NCI-H128 (cell line): ENCODE data around the gene POTEH.
"Not testable (repeated sequence)": the region's sequence is repeated elsewhere in the genome, so short reads cannot be mapped to it uniquely, and the experiment has no call there.

Source experiments
- DNase-seq: peaks from one replicate; lab custom pipeline; 2025; ENCODE audit not compliant: unreplicated experiment; lab: John Stamatoyannopoulos, UW

Gene POTEH

DNA sequence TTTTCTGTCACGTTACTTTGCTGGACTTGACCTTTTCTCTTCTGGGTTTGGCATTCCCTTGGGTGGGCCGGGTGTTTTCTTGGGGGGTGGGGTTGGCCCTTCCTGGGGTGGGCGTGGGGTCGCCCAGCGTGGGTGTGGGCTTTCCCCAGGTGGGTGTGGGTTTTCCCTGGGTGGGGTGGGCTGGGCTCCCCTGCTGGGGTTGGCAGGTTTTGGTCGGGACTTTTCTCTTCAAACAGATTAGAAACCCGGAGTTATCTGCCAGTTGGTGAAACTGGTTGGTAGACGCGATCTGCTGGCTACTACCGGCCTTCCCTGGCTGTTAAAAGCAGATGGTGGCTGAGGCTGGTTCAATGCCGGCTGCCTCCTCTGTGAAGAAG is at the start of gene POTEH:
Gene POTEH, plus strand, starts transcription at position 278 of the 377 bp plus-strand sequence. Its CDS starts 52 bp downstream, at position 330.
- DNase-seq = not testable (repeated sequence)

DNA sequence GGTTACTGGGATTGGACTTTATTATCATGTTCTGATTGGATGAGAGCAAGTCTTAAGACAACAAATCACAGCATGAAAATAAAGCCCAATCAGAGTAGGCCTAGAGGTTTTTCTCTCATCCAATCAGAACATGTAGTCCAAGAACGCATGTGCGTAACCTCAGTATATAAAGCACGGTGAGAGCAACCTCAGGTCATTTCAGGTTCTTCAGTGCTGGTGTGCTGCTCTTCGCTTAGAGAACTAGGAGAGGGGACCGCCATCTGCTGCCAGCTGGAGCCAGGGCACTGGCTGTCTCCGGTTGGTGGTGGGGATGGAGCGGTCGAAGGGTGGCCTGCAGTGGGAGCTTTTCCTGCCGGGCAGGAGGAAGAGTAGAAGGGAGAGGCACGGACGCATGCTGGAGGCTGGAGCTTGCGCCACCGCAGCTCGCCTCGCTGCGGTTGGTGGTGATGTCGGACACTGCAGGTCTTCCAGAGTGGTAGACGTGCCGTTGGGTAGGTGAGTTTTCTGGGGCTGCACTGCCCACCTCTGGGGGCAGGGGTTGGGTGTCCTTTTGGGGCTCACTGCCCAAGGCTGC is 47.5 kb upstream of the POTEH start:
- DNase-seq = not testable (repeated sequence)

DNA sequence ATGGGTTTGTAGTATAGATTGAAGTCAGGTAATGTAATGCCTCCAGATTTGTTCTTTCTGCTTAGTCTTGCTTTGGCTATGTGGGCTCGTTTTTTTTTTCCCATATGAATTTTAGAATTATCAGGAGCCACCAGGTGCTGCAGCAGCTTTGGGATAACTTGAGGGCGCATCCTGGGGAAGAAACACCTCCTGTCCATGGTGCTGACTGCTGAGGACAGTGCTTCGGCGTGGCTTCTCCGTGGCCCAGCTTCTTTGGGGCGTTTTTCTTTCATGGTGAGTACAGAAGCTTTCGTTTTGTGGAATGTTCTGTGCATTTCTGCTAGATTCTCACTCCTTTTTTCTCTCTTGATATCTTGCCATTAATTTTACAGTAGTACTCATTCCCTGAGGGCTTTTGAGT is 37.9 kb upstream of the POTEH start:
- not testable (repeated sequence) for DNase-seq

DNA sequence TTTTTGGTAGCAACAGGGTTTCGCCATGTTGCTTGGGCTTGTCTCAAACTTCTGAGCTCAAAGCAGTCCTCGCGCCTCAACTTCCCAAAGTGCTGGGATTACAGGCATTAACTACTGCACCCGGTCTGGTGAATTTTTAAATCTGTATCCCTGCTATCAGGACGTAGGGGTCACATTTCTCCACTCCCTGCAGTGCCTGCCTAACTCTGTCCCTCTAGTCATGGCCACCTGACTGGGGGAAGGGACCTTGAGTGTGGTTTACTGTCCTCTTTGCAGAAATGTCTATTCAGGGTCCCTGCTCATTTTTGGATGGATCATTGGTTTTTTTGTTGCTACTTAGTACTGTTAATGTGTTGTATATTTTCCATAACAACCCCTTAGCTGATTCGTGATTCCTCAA is 37.1 kb upstream of the POTEH start:
- DNase-seq = not testable (repeated sequence)

DNA sequence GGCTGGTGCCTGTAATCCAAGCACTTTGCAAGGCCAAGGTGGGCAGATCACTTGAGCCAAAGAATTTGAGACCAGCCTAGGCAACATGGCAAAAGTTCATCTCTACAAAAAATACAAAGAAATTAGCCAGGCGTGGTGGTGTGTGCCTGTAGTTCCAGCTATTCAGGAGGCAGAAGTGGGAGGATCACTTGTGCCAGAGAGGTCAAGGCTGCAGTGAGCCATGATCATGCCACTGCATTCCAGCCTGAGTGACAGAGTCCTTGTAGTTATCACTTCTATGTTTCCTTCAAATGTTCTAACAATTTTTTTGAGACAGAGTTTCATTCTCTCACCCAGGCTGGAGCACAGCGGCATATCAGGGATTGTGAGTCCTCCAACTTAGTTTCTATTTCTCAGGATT is 36.6 kb upstream of the POTEH start:
- not testable (repeated sequence) for DNase-seq

DNA sequence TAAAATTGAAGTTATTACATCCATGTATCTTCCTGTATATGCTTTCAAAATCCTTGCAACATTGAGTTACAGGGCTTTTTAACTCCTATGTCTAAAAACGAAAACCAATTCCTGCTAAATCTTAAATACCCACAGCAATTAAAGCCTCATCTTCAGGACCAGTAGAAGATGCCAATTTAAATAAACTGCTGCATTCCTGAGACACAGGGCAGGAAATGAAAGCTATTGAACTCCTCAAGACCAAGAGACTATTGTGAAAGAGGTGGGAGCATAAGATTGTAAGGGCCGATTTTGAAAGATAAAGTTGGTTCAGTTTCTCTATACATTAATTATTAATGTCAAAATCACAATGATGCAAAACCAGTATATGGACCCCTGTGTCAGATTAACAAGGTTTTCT is 28.7 kb upstream of the POTEH start:
- DNase-seq = not testable (repeated sequence)

DNA sequence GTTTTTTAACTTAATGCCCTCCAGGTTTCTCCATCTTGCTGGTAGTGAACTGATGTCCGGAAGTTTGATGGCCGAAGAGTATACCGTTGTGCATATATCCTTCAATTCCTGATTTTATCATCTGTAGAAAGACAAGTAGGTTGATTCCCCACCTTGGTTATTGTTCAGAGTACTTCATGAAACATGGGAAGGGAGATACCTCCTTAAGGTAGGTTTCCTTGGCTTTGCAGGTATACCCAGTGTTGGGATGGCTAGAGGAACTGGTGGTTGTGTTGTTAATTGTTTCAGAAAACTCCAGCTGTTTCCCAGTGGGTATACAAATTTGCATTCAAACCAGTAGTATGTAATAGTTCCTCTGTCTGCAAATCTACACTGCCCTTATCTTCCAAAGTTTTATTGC is 25.1 kb upstream of the POTEH start:
- DNase-seq = not testable (repeated sequence)

DNA sequence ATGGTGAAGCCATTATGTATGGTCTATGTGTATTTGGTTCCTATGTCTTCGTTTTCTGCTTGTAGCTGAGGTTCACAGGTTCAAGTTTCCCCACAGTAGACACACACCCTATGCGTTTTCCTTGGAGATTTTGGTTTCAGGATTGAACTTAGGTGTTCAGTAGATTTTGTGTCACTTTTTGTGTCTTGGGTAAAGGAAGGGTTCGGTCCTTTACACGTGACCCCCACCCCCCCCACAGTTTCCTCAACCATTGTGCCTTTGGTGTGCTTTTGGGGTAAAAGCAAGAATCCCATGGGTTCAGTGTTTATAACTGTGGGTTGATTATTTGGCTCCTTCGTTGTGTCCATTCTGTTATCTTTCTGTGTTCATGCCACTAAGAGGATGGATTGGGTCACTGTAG is 24.3 kb upstream of the POTEH start:
- DNase-seq = not testable (repeated sequence)

DNA sequence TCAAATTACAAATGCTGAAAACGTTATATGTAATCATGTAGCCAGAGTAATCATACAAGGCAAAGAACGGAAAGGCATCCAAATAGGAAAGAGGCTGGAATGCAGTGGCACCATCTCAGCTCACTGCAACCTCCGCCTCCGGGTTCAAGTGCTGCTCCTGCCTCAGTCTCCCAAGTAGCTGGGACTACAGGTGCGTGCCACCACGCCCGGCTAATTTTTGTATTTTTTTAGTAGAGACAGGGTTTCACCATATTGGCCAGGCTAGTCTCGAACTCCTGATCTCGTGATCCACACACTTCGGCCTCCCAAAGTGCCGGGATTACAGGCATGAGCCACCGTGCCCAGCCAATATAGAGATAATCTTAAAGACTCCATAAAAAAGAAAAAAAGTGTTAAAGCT is 20.4 kb upstream of the POTEH start:
- DNase-seq = not testable (repeated sequence)

DNA sequence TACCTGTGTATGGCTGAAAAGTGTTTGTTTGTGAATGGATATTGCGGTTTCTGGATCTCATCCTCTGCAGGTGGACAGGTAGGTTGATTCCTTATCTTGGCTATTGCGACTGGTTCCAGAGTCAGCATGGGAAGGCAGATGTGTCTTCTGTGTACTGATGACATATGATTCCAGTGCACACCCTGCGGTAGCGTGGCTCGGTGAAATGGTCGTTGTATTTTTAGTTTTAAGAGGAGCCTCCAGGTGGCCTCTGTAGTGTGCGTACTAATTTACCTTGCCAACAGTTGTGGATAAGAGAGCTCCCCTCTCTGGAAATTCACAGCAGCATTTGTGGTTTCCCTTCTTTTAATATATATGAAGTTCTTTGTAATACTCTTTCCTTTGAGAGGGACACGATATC is 10.1 kb upstream of the POTEH start:
- not testable (repeated sequence) for DNase-seq

DNA sequence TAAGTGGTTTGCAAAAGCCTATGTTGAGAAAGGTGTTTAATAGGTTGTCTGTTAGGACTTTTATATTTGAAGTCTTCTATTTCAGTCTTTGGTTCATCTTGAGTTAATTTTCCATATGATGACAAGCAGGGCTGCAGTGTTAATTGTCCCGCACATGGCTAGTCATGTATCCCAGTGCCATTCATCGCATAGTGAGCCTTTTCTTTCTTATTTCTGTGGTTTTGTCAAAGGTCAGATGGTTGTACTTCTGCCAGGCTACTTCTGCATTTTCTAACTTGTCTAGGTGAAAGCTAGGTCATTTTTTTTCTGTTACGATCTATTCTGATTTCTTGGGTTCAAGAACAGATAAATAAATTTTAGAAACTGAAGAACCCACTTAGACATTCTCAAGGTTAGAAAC is 5.7 kb upstream of the POTEH start:
- DNase-seq = not testable (repeated sequence)

DNA sequence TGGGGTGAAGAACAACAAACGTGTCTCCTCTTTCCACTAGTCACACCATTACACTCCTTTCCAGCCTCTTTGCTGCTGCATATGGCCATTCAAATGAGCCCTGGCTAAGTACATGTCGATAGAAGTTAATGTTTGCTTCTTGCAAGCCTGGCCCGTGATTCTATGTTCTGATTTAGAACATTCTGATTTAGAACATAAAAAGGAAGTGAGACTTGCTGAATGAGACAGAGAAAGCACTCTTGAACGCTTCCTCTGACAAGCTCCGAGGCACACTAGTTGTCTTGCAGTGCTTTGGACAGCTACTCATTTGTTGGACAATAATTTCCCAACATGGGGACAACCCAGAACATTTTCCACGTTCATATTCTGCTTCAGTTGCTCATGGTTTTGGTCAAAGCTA is 5.1 kb upstream of the POTEH start:
- not testable (repeated sequence) for DNase-seq

DNA sequence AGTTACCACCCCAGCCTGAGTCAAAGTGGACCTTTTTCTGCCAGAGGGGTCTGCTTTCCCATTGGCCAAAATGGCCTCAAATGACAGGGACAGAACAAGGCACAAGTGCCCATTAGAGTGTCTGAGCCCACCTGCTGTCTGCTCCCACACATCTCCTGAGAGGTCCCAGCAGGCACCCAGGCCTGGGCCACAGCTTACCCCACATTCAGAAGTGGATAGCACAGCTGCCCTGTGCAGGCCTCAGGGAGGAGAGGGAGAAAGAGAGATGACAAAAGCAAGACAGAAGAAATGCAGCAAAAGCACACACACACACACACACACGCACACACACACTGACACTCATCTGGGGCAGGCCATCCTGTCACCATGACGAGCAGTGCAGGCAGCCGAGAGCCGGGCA is 4.2 kb upstream of the POTEH start:
- not testable (repeated sequence) for DNase-seq

DNA sequence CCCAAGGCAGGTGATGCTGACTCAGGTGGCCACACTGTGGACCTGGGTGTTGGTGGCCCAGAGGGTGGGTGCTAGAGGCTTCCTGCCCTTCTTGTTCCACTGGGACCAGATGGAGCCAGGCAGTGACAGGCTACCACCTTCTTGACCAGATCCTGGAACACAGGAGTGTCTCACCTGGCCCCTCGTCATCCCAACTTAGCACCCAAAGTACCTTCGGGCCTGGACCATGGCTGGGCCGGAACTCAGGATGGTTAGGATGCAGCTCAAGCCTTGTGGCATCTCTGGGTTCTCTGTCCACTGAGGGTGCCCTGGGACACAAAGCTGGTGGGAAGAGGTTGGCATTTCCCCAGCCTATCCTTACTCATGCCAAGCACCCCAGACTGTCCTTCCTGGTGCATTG is 2.7 kb upstream of the POTEH start:
- not testable (repeated sequence) for DNase-seq

DNA sequence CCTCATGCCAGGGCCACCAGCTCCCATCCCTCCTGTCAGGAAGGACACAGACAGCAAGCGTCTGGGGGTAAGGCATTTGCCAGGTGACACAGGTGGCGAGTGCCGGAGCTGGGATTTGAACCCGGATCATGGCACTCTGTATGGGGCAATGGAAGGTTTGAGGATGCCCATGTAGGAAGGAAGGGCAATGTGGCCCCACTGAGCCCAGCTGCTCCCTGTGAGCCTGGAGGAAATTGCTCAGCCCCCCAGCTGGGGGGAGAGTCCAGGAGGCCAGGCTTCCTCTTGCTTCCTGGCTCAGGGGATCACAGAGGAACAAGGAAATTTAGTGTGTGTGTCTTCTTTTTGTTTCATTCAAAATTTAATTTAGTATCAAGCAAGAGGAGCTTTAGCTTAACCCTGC is 2.1 kb upstream of the POTEH start:
- not testable (repeated sequence) for DNase-seq

DNA sequence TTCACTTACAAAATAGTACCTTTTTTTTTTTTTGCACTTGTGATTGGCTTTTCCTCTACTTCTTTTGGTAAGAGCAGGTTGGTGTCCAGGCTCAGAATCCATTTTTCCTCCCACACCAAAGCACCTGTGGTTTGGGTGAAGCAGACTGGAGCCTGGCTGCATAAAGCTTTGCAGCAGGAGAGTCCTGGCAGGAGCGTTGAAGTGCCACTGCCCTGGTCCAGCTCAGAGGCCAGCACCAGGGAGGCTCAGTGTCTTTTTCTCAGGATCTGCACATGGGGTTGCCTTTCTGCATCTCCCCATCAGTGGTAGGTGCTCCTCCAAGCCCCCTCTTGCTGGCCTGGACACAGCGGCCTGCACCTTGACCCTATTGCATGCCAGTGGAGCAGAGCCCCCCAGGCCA is 1.7 kb upstream of the POTEH start:
- DNase-seq = not testable (repeated sequence)

DNA sequence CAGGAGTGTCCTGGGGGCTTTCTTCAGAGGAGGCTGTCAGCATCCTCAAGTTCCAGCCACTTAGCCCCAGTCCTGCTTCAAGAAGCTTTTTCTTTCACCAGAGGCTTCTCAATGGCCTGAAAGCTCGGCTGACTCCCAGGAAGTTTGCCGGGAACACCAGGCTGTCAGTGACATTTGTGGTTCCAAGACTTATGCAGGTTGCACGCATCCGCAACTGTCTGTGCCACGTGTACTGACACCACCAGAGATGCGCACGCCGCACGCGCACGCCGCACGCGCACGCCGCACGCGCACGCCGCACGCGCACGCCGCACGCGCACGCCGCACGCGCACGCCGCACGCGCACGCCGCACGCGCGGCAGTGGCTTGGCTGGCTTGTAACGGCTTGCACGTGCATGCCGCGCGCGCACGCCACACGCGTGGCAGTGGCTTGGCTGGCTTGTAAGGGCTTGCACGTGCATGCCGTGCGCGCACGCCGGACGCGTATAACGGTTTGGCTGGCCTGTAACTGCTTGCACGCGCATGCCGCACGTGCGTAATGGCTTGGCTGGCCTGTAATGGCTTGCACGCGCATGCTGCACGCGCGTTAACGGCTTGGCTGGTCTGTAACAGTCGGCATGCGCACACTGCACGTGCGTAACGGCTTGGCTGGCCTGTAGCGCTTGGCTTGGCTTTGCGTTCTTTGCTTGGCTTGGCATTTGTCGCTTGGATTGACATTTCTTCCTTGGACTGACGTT is 646 bp upstream of the POTEH start:
- not testable (repeated sequence) for DNase-seq

DNA sequence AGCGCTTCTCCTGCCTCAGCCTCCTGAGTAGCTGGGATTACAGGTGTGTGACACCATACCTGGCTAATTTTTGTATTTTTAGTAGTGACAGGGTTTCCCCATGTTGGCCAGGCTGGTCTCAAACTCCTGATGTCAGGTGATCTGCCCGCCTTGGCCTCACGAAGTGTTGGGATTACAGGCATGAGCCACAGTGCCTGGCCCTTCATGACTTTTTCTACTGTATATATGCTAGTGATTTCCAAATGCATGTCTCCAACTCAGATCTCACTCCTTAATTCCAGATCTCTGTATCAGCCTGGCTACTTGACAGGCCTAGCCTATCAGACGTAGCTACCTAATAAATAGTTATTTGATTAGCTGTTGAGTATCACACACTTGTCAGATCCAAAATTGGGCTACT is 23.8 kb downstream of the POTEH start:
- DNase-seq = not testable (repeated sequence)

DNA sequence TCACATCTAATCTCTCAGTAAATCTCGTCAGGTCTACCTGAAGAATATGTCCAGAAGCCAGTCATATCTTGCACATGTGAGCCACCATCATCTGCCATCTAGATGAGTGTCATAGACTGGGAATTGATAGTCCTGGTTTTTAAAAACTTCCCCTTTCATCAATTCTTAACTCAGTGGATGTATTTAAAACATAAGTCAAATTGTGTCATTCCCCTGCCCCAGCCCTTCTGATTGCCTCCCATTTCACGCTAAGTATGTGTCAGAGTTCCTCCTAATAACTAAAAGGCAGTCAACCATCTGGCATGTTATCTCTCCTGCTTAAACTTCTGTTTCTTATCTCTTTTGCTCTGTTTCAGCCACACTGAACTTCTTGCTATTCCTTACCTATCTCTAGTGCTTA is 24.3 kb downstream of the POTEH start:
- not testable (repeated sequence) for DNase-seq

DNA sequence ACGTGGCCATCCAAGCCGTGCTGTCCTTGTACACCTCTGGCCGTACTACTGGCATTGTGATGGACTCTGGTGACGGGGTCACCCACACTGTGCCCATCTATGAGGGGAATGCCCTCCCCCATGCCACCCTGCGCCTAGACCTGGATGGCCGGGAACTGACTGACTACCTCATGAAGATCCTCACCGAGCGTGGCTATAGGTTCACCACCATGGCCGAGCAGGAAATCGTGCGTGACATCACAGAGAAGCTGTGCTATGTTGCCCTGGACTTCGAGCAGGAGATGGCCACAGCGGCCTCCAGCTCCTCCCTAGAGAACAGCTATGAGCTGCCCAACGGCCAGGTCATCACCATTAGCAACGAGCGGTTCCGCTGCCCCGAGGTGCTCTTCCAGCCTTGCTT is 32.1 kb downstream of the POTEH start:
- not testable (repeated sequence) for DNase-seq

DNA sequence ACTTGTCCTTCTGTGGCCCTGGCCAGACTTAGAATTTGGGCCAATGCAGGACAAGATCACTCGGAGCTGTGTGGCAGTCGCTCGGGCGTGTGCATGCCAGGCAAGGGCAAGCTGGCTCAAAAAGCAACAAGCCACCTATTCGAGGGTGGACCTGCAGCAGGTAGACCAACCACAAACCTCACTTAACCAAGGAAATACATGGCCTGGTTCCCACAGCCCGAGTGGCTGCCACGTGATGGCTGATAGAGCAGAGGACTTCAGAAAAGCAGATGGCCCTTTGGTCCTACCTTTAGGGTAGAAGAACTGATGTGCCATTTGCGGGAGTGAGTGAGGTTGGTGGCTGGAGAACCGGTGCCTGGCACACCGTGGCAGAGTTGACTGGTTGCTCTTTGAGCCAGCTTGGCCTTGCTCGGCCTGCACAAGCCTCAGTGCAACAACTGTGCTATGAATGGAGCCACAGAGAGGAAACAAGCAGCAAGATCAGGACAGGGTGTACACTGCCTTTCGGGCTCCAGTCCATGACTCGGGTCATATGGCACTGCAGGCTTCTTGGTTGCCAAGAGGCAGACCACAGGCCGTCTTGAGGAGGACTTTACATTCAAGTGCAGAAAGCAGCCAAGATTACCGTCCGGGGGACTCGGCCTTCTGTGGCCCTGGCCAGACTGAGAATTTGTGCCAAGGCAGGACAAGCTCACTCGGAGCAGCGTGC is 39.5 kb downstream of the POTEH start:
- DNase-seq = not testable (repeated sequence)

DNA sequence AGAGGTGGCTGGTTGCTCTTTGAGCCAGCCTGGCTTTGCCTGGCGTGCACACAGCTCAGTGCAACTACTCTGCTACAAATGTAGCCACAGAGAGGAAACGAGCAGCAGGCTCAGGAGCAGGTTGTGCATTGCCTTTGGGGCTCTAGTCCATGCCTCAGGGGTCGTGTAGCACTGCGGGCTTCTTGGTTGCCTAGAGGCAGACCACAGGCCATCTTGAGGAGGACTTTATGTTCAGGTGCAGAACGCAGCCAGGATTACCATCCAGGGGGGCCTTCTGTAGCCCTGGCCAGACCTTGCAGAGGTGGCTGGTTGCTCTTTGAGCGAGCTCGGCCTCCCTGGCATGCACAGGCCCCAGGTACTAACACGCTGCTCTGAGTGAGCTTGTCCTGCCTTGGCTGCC is 41.2 kb downstream of the POTEH start:
- DNase-seq = not testable (repeated sequence)
